HEK293 (cell line): Measurements from ENCODE around the gene KLK6.

Experiments
- TCF7L2 ChIP-seq: IDR thresholded peaks from 2 replicates; pipeline ENCODE4 v1.6.1; 2011; ENCODE audit warnings: low read depth, mild to moderate bottlenecking, inconsistent platforms, low read length, moderate library complexity, borderline replicate concordance
- TF ChIP-seq, protein P1 (sequence below): fragments of 450-650 bp; formaldehyde crosslinking; IDR thresholded peaks from 2 replicates; pipeline ENCODE4 v1.5.1; 2016; ENCODE audit warnings: missing biosample characterization, missing genetic modification characterization

DNA sequence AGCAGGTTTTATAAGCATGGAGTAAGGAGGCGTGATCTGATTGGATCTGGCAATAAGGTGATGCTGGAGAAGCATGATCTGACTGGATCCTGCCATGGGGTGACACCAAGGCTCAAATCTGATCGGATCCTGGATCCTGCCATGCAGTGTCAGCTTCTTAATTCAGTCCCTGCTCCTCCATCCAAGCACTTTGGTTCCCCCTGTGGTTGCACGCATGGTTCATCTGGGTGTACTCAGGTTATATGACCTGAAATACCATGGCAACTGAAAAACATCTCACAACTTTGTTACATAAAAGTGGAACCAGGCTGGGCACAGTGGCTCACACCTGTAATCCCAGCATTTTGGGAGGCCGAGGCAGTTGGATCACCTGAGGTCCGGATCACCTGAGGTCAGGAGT is 40.6 kb downstream of the KLK6 start:
- TF ChIP-seq, protein P1, sequence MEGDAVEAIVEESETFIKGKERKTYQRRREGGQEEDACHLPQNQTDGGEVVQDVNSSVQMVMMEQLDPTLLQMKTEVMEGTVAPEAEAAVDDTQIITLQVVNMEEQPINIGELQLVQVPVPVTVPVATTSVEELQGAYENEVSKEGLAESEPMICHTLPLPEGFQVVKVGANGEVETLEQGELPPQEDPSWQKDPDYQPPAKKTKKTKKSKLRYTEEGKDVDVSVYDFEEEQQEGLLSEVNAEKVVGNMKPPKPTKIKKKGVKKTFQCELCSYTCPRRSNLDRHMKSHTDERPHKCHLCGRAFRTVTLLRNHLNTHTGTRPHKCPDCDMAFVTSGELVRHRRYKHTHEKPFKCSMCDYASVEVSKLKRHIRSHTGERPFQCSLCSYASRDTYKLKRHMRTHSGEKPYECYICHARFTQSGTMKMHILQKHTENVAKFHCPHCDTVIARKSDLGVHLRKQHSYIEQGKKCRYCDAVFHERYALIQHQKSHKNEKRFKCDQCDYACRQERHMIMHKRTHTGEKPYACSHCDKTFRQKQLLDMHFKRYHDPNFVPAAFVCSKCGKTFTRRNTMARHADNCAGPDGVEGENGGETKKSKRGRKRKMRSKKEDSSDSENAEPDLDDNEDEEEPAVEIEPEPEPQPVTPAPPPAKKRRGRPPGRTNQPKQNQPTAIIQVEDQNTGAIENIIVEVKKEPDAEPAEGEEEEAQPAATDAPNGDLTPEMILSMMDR (tag by site-specific recombination): no peak
- no peak for TF ChIP-seq TCF7L2
